Measurements from ENCODE around the gene KDM1A.
A peak's percentile ranks its signal among the peaks of the same experiment; 100 is the strongest.
"Not testable (repeated sequence)": the region's sequence is repeated elsewhere in the genome, so short reads cannot be mapped to it uniquely, and the experiment has no call there.

KDM1A gene

GRCh38 chr1:23019094-23019862, at the start of gene KDM1A:
Gene KDM1A (plus strand): TSS chr1:23019468. CDS start chr1:23019597, 129 bp downstream.
- peak; percentile 97 for DNase-seq

GRCh38 chr1:22970096-22970495, 49.2 kb upstream of the KDM1A start:
- no peak for DNase-seq

- no peak for DNase-seq
Measured at GRCh38 chr1:22971161-22971560, 48.1 kb upstream of the KDM1A start.

- DNase-seq = no peak
Measured at GRCh38 chr1:22971611-22972405, 47.5 kb upstream of the KDM1A start.

- no peak for DNase-seq
Measured at GRCh38 chr1:22972760-22973159, 46.5 kb upstream of the KDM1A start, which contains the start of gene LACTBL1. Gene LACTBL1 (minus strand): TSS chr1:22972866. CDS start chr1:22972316, 550 bp downstream.

- DNase-seq = no peak
Measured at GRCh38 chr1:22975694-22976093, 43.6 kb upstream of the KDM1A start.

- DNase-seq = no peak
Measured at GRCh38 chr1:22976127-22976460, 43.2 kb upstream of the KDM1A start.

- DNase-seq = peak; percentile 41
Measured at GRCh38 chr1:22976461-22977243, 42.6 kb upstream of the KDM1A start.

GRCh38 chr1:22978299-22978698, 41.0 kb upstream of the KDM1A start:
- no peak for DNase-seq

- DNase-seq = not testable (repeated sequence)
Measured at GRCh38 chr1:22980471-22980790, 38.8 kb upstream of the KDM1A start.

- no peak for DNase-seq
Measured at GRCh38 chr1:22983944-22984343, 35.3 kb upstream of the KDM1A start.

GRCh38 chr1:22992384-22992783, 26.9 kb upstream of the KDM1A start:
- not testable (repeated sequence) for DNase-seq

- not testable (repeated sequence) for DNase-seq
Measured at GRCh38 chr1:22993220-22993795, 26.0 kb upstream of the KDM1A start.

- no peak for DNase-seq
Measured at GRCh38 chr1:22995774-22996173, 23.5 kb upstream of the KDM1A start.

- DNase-seq = not testable (repeated sequence)
Measured at GRCh38 chr1:22997528-22997927, 21.7 kb upstream of the KDM1A start.

- DNase-seq = not testable (repeated sequence)
Measured at GRCh38 chr1:23000133-23000532, 19.1 kb upstream of the KDM1A start.

- not testable (repeated sequence) for DNase-seq
Measured at GRCh38 chr1:23002218-23002617, 17.1 kb upstream of the KDM1A start.

GRCh38 chr1:23004112-23004511, 15.2 kb upstream of the KDM1A start:
- DNase-seq = no peak

GRCh38 chr1:23004769-23005168, 14.5 kb upstream of the KDM1A start:
- not testable (repeated sequence) for DNase-seq

GRCh38 chr1:23007106-23007505, 12.2 kb upstream of the KDM1A start:
- DNase-seq = no peak

GRCh38 chr1:23008901-23009300, 10.4 kb upstream of the KDM1A start:
- no peak for DNase-seq

GRCh38 chr1:23010025-23010424, 9.2 kb upstream of the KDM1A start:
- DNase-seq = not testable (repeated sequence)

- DNase-seq = no peak
Measured at GRCh38 chr1:23013657-23014056, 5.6 kb upstream of the KDM1A start.

All from stimulated activated CD4-positive, alpha-beta T cell treated with anti-CD3 and anti-CD28 coated beads, Interleukin-4, amount 100 ng/mL, for 1 hour (primary cell).